H9 (cell line): ENCODE data around the gene SERPIND1. TPM values are rescaled to one million over a fixed set of nuclear protein-coding genes. Genes with fewer than 3 reads are reported as not detected.

ENCODE experiments used
- DNase-seq: peaks from one replicate; pipeline ENCODE4 v3.0.0-alpha.2; 2017
- H2AFZ ChIP-seq: one replicate; pipeline ENCODE4 v1.6.1; 2013; ENCODE audit warnings: mild to moderate bottlenecking, low read length, control low read depth, moderate library complexity
- H2AK5ac ChIP-seq: 2 replicates; pipeline ENCODE4 v1.6.1; 2013; ENCODE audit warnings: low read length, control low read depth, mixed read lengths; ENCODE audit not compliant: insufficient read length
- H2BK120ac ChIP-seq: one replicate; pipeline ENCODE4 v1.6.1; 2013; ENCODE audit warnings: low read depth, mild to moderate bottlenecking, low read length, control low read depth, inconsistent platforms; ENCODE audit not compliant: poor library complexity, severe bottlenecking
- H2BK12ac ChIP-seq: 2 replicates; pipeline ENCODE4 v1.6.1; 2013; ENCODE audit warnings: low read length, control low read depth, mixed read lengths, low read depth; ENCODE audit not compliant: insufficient read length
- H2BK15ac ChIP-seq: 2 replicates; pipeline ENCODE4 v1.6.1; 2013; ENCODE audit warnings: low read depth, low read length, control low read depth
- H2BK20ac ChIP-seq: one replicate; pipeline ENCODE4 v1.6.1; 2013; ENCODE audit warnings: low read depth, mild to moderate bottlenecking, low read length, control low read depth, inconsistent platforms; ENCODE audit not compliant: poor library complexity, severe bottlenecking
- H2BK5ac ChIP-seq: 2 replicates; pipeline ENCODE4 v1.6.1; 2013; ENCODE audit warnings: low read length, control low read depth, mixed read lengths; ENCODE audit not compliant: insufficient read length
- H3K14ac ChIP-seq: 2 replicates; pipeline ENCODE4 v1.6.1; 2013; ENCODE audit warnings: low read length, control low read depth; ENCODE audit not compliant: insufficient read depth
- H3K18ac ChIP-seq: 2 replicates; pipeline ENCODE4 v1.6.1; 2013; ENCODE audit warnings: low read depth, mild to moderate bottlenecking, mixed read lengths, low read length, control low read depth; ENCODE audit not compliant: insufficient read length
- H3K23ac ChIP-seq: 2 replicates; pipeline ENCODE4 v1.6.1; 2013; ENCODE audit warnings: low read length, control low read depth, mixed read lengths, low read depth; ENCODE audit not compliant: insufficient read length
- H3K23me2 ChIP-seq: 2 replicates; pipeline ENCODE4 v1.6.1; 2013; ENCODE audit warnings: low read depth, mild to moderate bottlenecking, mixed read lengths, low read length, control low read depth; ENCODE audit not compliant: insufficient read length, poor library complexity, severe bottlenecking
- H3K27ac ChIP-seq: 2 replicates; pipeline ENCODE4 v1.5.1; 2013; ENCODE audit warnings: low read length, control low read depth, mixed read lengths, low read depth; ENCODE audit not compliant: insufficient read length
- H3K27me3 ChIP-seq: 2 replicates; pipeline ENCODE4 v1.6.1; 2013; ENCODE audit warnings: low read length, control low read depth, inconsistent platforms; ENCODE audit not compliant: insufficient read depth
- H3K4ac ChIP-seq: 2 replicates; pipeline ENCODE4 v1.6.1; 2013; ENCODE audit warnings: low read depth, mild to moderate bottlenecking, control low read depth, inconsistent platforms, low read length, moderate library complexity
- H3K4me1 ChIP-seq: 2 replicates; pipeline ENCODE4 v1.6.1; 2013; ENCODE audit warnings: low read length, control low read depth, inconsistent platforms; ENCODE audit not compliant: insufficient read depth
- H3K4me2 ChIP-seq: 2 replicates; pipeline ENCODE4 v1.6.1; 2013; ENCODE audit warnings: low read length, control low read depth, mixed read lengths; ENCODE audit not compliant: insufficient read length, insufficient read depth
- H3K56ac ChIP-seq: 2 replicates; pipeline ENCODE4 v1.6.1; 2013; ENCODE audit warnings: low read depth, mild to moderate bottlenecking, mixed read lengths, low read length, control low read depth; ENCODE audit not compliant: insufficient read length
- H3K79me1 ChIP-seq: 2 replicates; pipeline ENCODE4 v1.6.1; 2013; ENCODE audit warnings: low read depth, mild to moderate bottlenecking, moderate library complexity, low read length, control low read depth, inconsistent platforms; ENCODE audit not compliant: insufficient read depth, poor library complexity, severe bottlenecking
- H3K79me2 ChIP-seq: 2 replicates; pipeline ENCODE4 v1.6.1; 2013; ENCODE audit warnings: low read length, control low read depth, inconsistent platforms; ENCODE audit not compliant: insufficient read depth
- H3K9ac ChIP-seq: 2 replicates; pipeline ENCODE4 v1.6.1; 2013; ENCODE audit warnings: low read length, control low read depth, mixed read lengths; ENCODE audit not compliant: insufficient read length; ENCODE audit errors: extremely low read depth
- H3K9me3 ChIP-seq: one replicate; pipeline ENCODE4 v1.6.1; 2013; ENCODE audit warnings: low read depth, low read length, inconsistent platforms; ENCODE audit not compliant: control insufficient read depth
- H3T11ph ChIP-seq: one replicate; pipeline ENCODE4 v1.6.1; 2013; ENCODE audit warnings: mild to moderate bottlenecking, low read length, control low read depth, inconsistent platforms
- H4K20me1 ChIP-seq: one replicate; pipeline ENCODE4 v1.6.1; 2013; ENCODE audit not compliant: control insufficient read depth, insufficient read length, insufficient read depth
- H4K5ac ChIP-seq: 2 replicates; pipeline ENCODE4 v1.6.1; 2013; ENCODE audit warnings: low read depth, mild to moderate bottlenecking, mixed read lengths, low read length, control low read depth; ENCODE audit not compliant: insufficient read length
- H4K8ac ChIP-seq: replicated peaks from 2 replicates; pipeline ENCODE4 v1.6.1; 2013; ENCODE audit warnings: low read length, control low read depth, mixed read lengths, low read depth; ENCODE audit not compliant: insufficient read length
- H4K91ac ChIP-seq: 2 replicates; pipeline ENCODE4 v1.6.1; 2013; ENCODE audit warnings: low read depth, mild to moderate bottlenecking, moderate library complexity, mixed read lengths, low read length, control low read depth; ENCODE audit not compliant: insufficient read length
- H3K27ac Mint-ChIP-seq, 3 experiments: 2 replicates in 2 of 3; 3 replicates in 1 of 3; pipeline ENCODE4 v1.8.0; 2020 to 2021; ENCODE audit warnings: mixed read lengths in 3 of 3, mild to moderate bottlenecking in 1 of 3, moderate library complexity in 1 of 3
- H3K27me3 Mint-ChIP-seq: 2 replicates; pipeline ENCODE4 v1.8.0; 2021; ENCODE audit warnings: low read depth, mild to moderate bottlenecking, moderate library complexity, mixed read lengths
- H3K36me3 Mint-ChIP-seq, 3 experiments: 2 replicates in 2 of 3; 3 replicates in 1 of 3; pipeline ENCODE4 v1.8.0; 2020 to 2021; ENCODE audit warnings: low read depth in 3 of 3, mixed read lengths in 3 of 3; ENCODE audit not compliant: insufficient read depth in 1 of 3
- H3K4me1 Mint-ChIP-seq, 2 experiments: 2 replicates each; pipeline ENCODE4 v1.8.0; 2020; ENCODE audit warnings: mixed read lengths in 2 of 2
- H3K4me3 Mint-ChIP-seq, 2 experiments: 2 replicates in 1 of 2; 3 replicates in 1 of 2; pipeline ENCODE4 v1.8.0; 2020 to 2021; ENCODE audit warnings: mild to moderate bottlenecking in 2 of 2, mixed read lengths in 2 of 2, moderate library complexity in 1 of 2
- H3K9me3 Mint-ChIP-seq, 2 experiments: 2 replicates in 1 of 2; 3 replicates in 1 of 2; pipeline ENCODE4 v1.8.0; 2020; ENCODE audit warnings: mild to moderate bottlenecking in 2 of 2, mixed read lengths in 2 of 2, moderate library complexity in 1 of 2
- WGBS: extraction: QIAGEN DNeasy Blood & Tissue Kit; methylation state at CpG from one replicate; pipeline ENCODE4 v1.1.7; 2013; ENCODE audit warnings: missing lambda C conversion rate, low lambda C conversion rate, mixed read lengths; ENCODE audit not compliant: insufficient read length; ENCODE audit errors: extremely low coverage; 5-methylcytosine and 5-hydroxymethylcytosine counted together
- total RNA-seq: library from RNA; stranded (reverse); gene quantifications from 2 replicates; pipeline ENCODE4 v1.2.1, GENCODE V29; 2021
- TF ChIP-seq, protein P1 (sequence below): fragments of 200-600 bp; sonication (generic); conservative IDR thresholded peaks from 3 replicates; pipeline ENCODE4 v1.8.0; 2021; ENCODE audit warnings: antibody characterized with exemption, mild to moderate bottlenecking

Gene SERPIND1
- total RNA-seq, 1 experiment from 2014 or later, result not detected

DNA sequence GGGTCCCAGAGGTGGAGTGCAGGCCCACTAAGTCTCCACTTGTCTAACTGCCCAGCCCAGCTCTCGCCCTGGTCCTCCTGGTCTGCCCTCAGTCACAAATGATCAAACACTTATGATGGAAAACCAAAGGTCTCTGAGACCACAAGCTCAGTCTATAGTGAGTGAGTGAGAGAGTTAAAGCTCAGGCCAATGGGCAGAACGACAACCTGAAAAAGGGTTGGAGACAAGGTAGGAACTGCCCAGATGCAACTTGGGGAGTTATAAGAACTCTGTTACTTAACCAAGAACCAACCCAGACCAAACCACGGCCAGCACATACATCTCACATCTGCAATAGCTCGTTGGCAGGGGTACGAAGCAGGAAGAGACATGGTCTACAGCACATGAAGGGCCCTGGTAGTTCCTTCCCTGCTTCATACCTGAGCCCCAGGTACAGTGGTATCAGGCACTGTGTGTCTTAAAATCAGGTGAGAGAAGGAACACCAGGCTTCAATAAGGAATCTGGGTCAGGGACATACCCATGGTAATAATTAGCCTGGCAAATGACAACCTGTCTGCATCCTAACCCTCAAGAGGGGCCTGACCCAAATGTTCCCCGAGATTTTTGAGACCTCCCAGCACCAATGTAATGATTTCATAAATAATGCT, 35.7 kb downstream of the SERPIND1 start:
- Histone ChIP-seq H3K27ac (no peak overlapping the region), H2BK20ac (no peak overlapping the region), H3K79me2 (no peaks in the 10 kb centered on the region), H3K27me3 (no peaks in the 10 kb centered on the region), H4K91ac (no peak overlapping the region), H3K4ac (no peak overlapping the region), H2BK12ac (no peak overlapping the region), H3K9me3 (no peaks in the 10 kb centered on the region), H4K8ac (no peak overlapping the region), H2AFZ (no peak overlapping the region), H2AK5ac (no peak overlapping the region), H3K23me2 (no peaks in the 10 kb centered on the region), H3K79me1 (no peaks in the 10 kb centered on the region), H4K5ac (no peak overlapping the region), H3K4me2 (no peak overlapping the region), H3K18ac (no peak overlapping the region), H3K14ac (no peak overlapping the region), H3K4me1 (no peaks in the 10 kb centered on the region), H3T11ph (no peak overlapping the region), H3K9ac (no peak overlapping the region), H2BK120ac (no peak overlapping the region), H3K56ac (no peak overlapping the region), H3K23ac (no peak overlapping the region), H2BK15ac (no peak overlapping the region), H2BK5ac (no peak overlapping the region), H4K20me1 (no peaks in the 10 kb centered on the region)
- no peaks in the 10 kb centered on the region for H3K9me3 Mint-ChIP-seq
- H3K4me1 Mint-ChIP-seq, result peaks cover 4 to 5% of the 10 kb centered on the region in 2 experiments; a peak in 3 of 4 replicates
- DNase-seq, result no peak
- H3K27me3 Mint-ChIP-seq, result no peaks in the 10 kb centered on the region
- no CpG with 5 or more reads among the region's 6 CpGs for WGBS
- H3K36me3 Mint-ChIP-seq, result peaks cover 9 to 69% (median 41%) of the 10 kb centered on the region in 3 experiments; a peak in 6 of 7 replicates
- TF ChIP-seq, protein P1, sequence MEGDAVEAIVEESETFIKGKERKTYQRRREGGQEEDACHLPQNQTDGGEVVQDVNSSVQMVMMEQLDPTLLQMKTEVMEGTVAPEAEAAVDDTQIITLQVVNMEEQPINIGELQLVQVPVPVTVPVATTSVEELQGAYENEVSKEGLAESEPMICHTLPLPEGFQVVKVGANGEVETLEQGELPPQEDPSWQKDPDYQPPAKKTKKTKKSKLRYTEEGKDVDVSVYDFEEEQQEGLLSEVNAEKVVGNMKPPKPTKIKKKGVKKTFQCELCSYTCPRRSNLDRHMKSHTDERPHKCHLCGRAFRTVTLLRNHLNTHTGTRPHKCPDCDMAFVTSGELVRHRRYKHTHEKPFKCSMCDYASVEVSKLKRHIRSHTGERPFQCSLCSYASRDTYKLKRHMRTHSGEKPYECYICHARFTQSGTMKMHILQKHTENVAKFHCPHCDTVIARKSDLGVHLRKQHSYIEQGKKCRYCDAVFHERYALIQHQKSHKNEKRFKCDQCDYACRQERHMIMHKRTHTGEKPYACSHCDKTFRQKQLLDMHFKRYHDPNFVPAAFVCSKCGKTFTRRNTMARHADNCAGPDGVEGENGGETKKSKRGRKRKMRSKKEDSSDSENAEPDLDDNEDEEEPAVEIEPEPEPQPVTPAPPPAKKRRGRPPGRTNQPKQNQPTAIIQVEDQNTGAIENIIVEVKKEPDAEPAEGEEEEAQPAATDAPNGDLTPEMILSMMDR, result no peak
- no peak overlapping the region for H3K4me3 Mint-ChIP-seq
- H3K27ac Mint-ChIP-seq, result no peak overlapping the region
